Placental pericyte (primary cell): Measurements from ENCODE around the gene PTGS1. TPM values are rescaled to one million over a fixed set of nuclear protein-coding genes. Genes with fewer than 3 reads are reported as not detected.

Experiments
- small RNA-seq: library from RNA; depleted of rRNA; stranded (forward); fragments of <200 nt; gene quantifications from one replicate; pipeline ENCODE3, GENCODE V24; 2012; ENCODE audit warnings: low replicate concordance
- total RNA-seq: library from RNA; depleted of rRNA; stranded (reverse); fragments of >200 nt; gene quantifications from 2 replicates; pipeline ENCODE4 v1.2.3, GENCODE V29; 2012

PTGS1 gene
- 4.6 and 39.2 TPM in 2 replicates for total RNA-seq

GRCh38 chr9:122370869-122371755 lies at the start of gene PTGS1:
TSS of gene PTGS1 (plus strand) at chr9:122371024. CDS start at chr9:122371085, 61 bp downstream.

Small RNAs within 50 kb of the gene (small RNA-seq; reads per million reads assigned to genes)
- not detected for gene AL162424.1

Other genes with a start within 250 kb of the PTGS1 start
- gene NDUFA8, start 211.2 kb upstream of the PTGS1 start, total RNA-seq, result 22.8 and 24.3 TPM in 2 replicates
- 0.29 TPM in 1 of 2 replicates, not detected in the other for gene MORN5, start 211.1 kb upstream of the PTGS1 start, total RNA-seq
- under 0.01 TPM in 1 of 2 replicates, not detected in the other for gene LHX6, start 142.1 kb upstream of the PTGS1 start, total RNA-seq
- 11.0 and 11.2 TPM in 2 replicates for gene RBM18, start 106.2 kb upstream of the PTGS1 start, total RNA-seq
- gene MRRF, start 106.1 kb upstream of the PTGS1 start, total RNA-seq, result 41.8 and 45.7 TPM in 2 replicates
- gene OR1J1, start 106.9 kb downstream of the PTGS1 start, total RNA-seq, result not detected in 2 replicates
- not detected in 2 replicates for gene OR1J2, start 139.8 kb downstream of the PTGS1 start, total RNA-seq
- gene OR1J4, start 148.1 kb downstream of the PTGS1 start, total RNA-seq, result not detected in 2 replicates
- not detected in 2 replicates for gene OR1N1, start 156.3 kb downstream of the PTGS1 start, total RNA-seq
- gene OR1N2, start 182.1 kb downstream of the PTGS1 start, total RNA-seq, result not detected in 2 replicates
- gene OR1L8, start 212.4 kb downstream of the PTGS1 start, total RNA-seq, result not detected in 2 replicates
- gene OR1Q1, start 243.7 kb downstream of the PTGS1 start, total RNA-seq, result not detected in 2 replicates